ENCODE data around the gene APBA1. TPM values are rescaled to one million over a fixed set of nuclear protein-coding genes. Genes with fewer than 3 reads are reported as not detected.

APBA1 gene
- total and polyA plus RNA-seq, 4 donors: 0.95 to 8.1 (median 2.8) TPM

- ATAC-seq (ENCODE audit: insufficient read depth, low FRiP score) (no peak), DNase-seq (no peak)
- H3K9me3 ChIP-seq (ENCODE audit: control insufficient read depth in 4 of 4, insufficient read depth in 3 of 4, low read length in 3 of 4): no peaks in the 10 kb centered on the region
Observed at GRCh38 chr9:69458176-69458575, 214.0 kb downstream of the APBA1 start.

GRCh38 chr9:69456201-69456600 is 216.0 kb downstream of the APBA1 start:
- DNase-seq (no peak), ATAC-seq (ENCODE audit: insufficient read depth, low FRiP score) (no peak)
- no peaks in the 10 kb centered on the region for H3K4me1 ChIP-seq (ENCODE audit: control insufficient read depth in 5 of 5, insufficient read depth in 5 of 5, low read length in 5 of 5)
- WGBS, 2 donors: 88% methylated on average over 15 of the region's 15 CpGs
- no peak overlapping the region for H3K27ac ChIP-seq (ENCODE audit: low read depth in 1 of 2, low read length in 1 of 2)
- H3K9ac ChIP-seq (ENCODE audit: insufficient read depth in 1 of 2, low read length in 2 of 2): no peak overlapping the region
- H3K9me3 ChIP-seq (ENCODE audit: control insufficient read depth in 4 of 4, insufficient read depth in 3 of 4, low read length in 3 of 4): no peaks in the 10 kb centered on the region
- H3K4me3 ChIP-seq: no peak overlapping the region
- no peaks in the 10 kb centered on the region for H3K27me3 ChIP-seq (ENCODE audit: control insufficient read depth in 3 of 3, insufficient read depth in 3 of 3, low read length in 2 of 3)
- no peak for TF ChIP-seq CTCF (IDR thresholded peaks at IDR 0.05; ENCODE audit: control extremely low read depth, extremely low read depth)
- H3K36me3 ChIP-seq (ENCODE audit: control insufficient read depth in 4 of 4, insufficient read depth in 4 of 4, low read length in 4 of 4): peaks cover 0 to 8% (median 1%) of the 10 kb centered on the region in 4 donors

More at GRCh38 chr9:69458176-69458575, 214.0 kb downstream of the APBA1 start:
- Histone ChIP-seq H3K9ac (ENCODE audit: insufficient read depth in 1 of 2, low read length in 2 of 2) (no peak overlapping the region), H3K27me3 (ENCODE audit: control insufficient read depth in 3 of 3, insufficient read depth in 3 of 3, low read length in 2 of 3) (no peaks in the 10 kb centered on the region), H3K27ac (ENCODE audit: low read depth in 1 of 2, low read length in 1 of 2) (no peak overlapping the region), H3K4me1 (ENCODE audit: control insufficient read depth in 5 of 5, insufficient read depth in 5 of 5, low read length in 5 of 5) (peaks cover 0 to 3% (median 0%) of the 10 kb centered on the region in 5 donors), H3K36me3 (ENCODE audit: control insufficient read depth in 4 of 4, insufficient read depth in 4 of 4, low read length in 4 of 4) (peaks cover 0 to 8% (median 1%) of the 10 kb centered on the region in 4 donors), H3K4me3 (no peak overlapping the region)
- no peak for TF ChIP-seq CTCF (IDR thresholded peaks at IDR 0.05; ENCODE audit: control extremely low read depth, extremely low read depth)
- WGBS, 2 donors: 46 to 73% methylated on average over 3 of the region's 3 CpGs

- no peak for TF ChIP-seq CTCF (IDR thresholded peaks at IDR 0.05; ENCODE audit: control extremely low read depth, extremely low read depth)
- Histone ChIP-seq H3K4me1 (ENCODE audit: control insufficient read depth in 5 of 5, insufficient read depth in 5 of 5, low read length in 5 of 5) (no peaks in the 10 kb centered on the region), H3K36me3 (ENCODE audit: control insufficient read depth in 4 of 4, insufficient read depth in 4 of 4, low read length in 4 of 4) (peaks cover 0 to 8% (median 1%) of the 10 kb centered on the region in 4 donors), H3K4me3 (no peak overlapping the region), H3K9ac (ENCODE audit: insufficient read depth in 1 of 2, low read length in 2 of 2) (no peak overlapping the region), H3K9me3 (ENCODE audit: control insufficient read depth in 4 of 4, insufficient read depth in 3 of 4, low read length in 3 of 4) (no peaks in the 10 kb centered on the region), H3K27me3 (ENCODE audit: control insufficient read depth in 3 of 3, insufficient read depth in 3 of 3, low read length in 2 of 3) (no peaks in the 10 kb centered on the region), H3K27ac (ENCODE audit: low read depth in 1 of 2, low read length in 1 of 2) (no peak overlapping the region)
- ATAC-seq (ENCODE audit: insufficient read depth, low FRiP score) (no peak), DNase-seq (peak in 2 of 3 donors; percentile 44 to 68)
- 94 to 100% methylated on average over 2 of the region's 2 CpGs for WGBS, 2 donors
Observed at GRCh38 chr9:69455311-69455710, 216.9 kb downstream of the APBA1 start.

GRCh38 chr9:69454321-69454720 is 217.8 kb downstream of the APBA1 start:
- WGBS, 2 donors: 44 to 51% methylated on average over 2 of the region's 2 CpGs
- ATAC-seq (ENCODE audit: insufficient read depth, low FRiP score): no peak

More at GRCh38 chr9:69454321-69454720, 217.8 kb downstream of the APBA1 start:
- peaks cover 0 to 3% (median 1%) of the 10 kb centered on the region in 4 donors for H3K36me3 ChIP-seq (ENCODE audit: control insufficient read depth in 4 of 4, insufficient read depth in 4 of 4, low read length in 4 of 4)
- H3K27ac ChIP-seq (ENCODE audit: low read depth in 1 of 2, low read length in 1 of 2): no peak overlapping the region
- no peak for TF ChIP-seq CTCF (IDR thresholded peaks at IDR 0.05; ENCODE audit: control extremely low read depth, extremely low read depth)
- no peaks in the 10 kb centered on the region for H3K9me3 ChIP-seq (ENCODE audit: control insufficient read depth in 4 of 4, insufficient read depth in 3 of 4, low read length in 3 of 4)
- H3K27me3 ChIP-seq (ENCODE audit: control insufficient read depth in 3 of 3, insufficient read depth in 3 of 3, low read length in 2 of 3): no peaks in the 10 kb centered on the region
- no peaks in the 10 kb centered on the region for H3K4me1 ChIP-seq (ENCODE audit: control insufficient read depth in 5 of 5, insufficient read depth in 5 of 5, low read length in 5 of 5)
- H3K4me3 ChIP-seq: no peak overlapping the region
- H3K9ac ChIP-seq (ENCODE audit: insufficient read depth in 1 of 2, low read length in 2 of 2): no peak overlapping the region
- no peak for DNase-seq
